Adrenal gland (tissue), 12 donors: ENCODE data around the gene GARS1. TPM values are rescaled to one million over a fixed set of nuclear protein-coding genes. Genes with fewer than 3 reads are reported as not detected.
A peak's percentile ranks its signal among the peaks of the same experiment; 100 is the strongest.

Experiments used
- DNase-seq, 7 donors: peaks; one replicate each; pipeline ENCODE4 v3.0.0-alpha.2; 2019 to 2020
- H3K27ac ChIP-seq, 5 donors: fragments of 200-600 bp; sonication (generic) in 4 of 5; 1 replicate in 3 of 5; 2 replicates in 2 of 5; pipeline versions ENCODE4 v1.5.1 to v1.8.0; 2016 to 2020; ENCODE audit warnings: mild to moderate bottlenecking in 1 of 5
- H3K27me3 ChIP-seq: fragments of 200-600 bp; 2 replicates; pipeline ENCODE4 v1.8.0; 2021
- H3K36me3 ChIP-seq, 2 donors: fragments of 200-600 bp; replicated peaks in 1 of 2; 1 replicate in 1 of 2; 2 replicates in 1 of 2; pipeline versions ENCODE4 v1.5.1 to v1.8.0; 2018 to 2022
- H3K4me1 ChIP-seq, 2 donors: fragments of 200-600 bp; replicated peaks in 1 of 2; 1 replicate in 1 of 2; 2 replicates in 1 of 2; pipeline versions ENCODE4 v1.5.1 to v1.8.0; 2018 to 2021
- H3K4me3 ChIP-seq, 4 donors: fragments of 200-600 bp; sonication (generic) in 3 of 4; one replicate each; pipeline ENCODE4 v1.5.1; 2016 to 2018
- H3K9me3 ChIP-seq, 3 donors: fragments of 200-600 bp; sonication (generic) in 1 of 3; replicated peaks in 1 of 3; 1 replicate in 2 of 3; 2 replicates in 1 of 3; pipeline versions ENCODE4 v1.5.1 to v1.8.0; 2016 to 2021
- POLR2A ChIP-seq, 2 donors: fragments of 450-650 bp; IDR thresholded peaks; one replicate each; pipeline ENCODE4 v1.6.1; 2017; ENCODE audit warnings: antibody characterized with exemption in 2 of 2, mild to moderate bottlenecking in 2 of 2, moderate library complexity in 1 of 2
- WGBS, 4 donors: extraction: QIAGEN DNeasy Blood & Tissue Kit in 2 of 4; methylation state at CpG; one replicate each; pipeline versions ENCODE4 v1.1.5 to v1.1.7; 2013 to 2017; 5-methylcytosine and 5-hydroxymethylcytosine counted together
- intact Hi-C, 2 donors: fragments of 100-400 bp; cut with DNase I; formaldehyde crosslinking; loops; one replicate each; pipeline versions ENCODE4 v1.14.1 to v1.15.0; 2022 to 2023
- polyA plus RNA-seq, 3 donors: library from polyadenylated mRNA; stranded (reverse); fragments of 200-250 nt in 2 of 3; fragments of 350-450 nt in 1 of 3; fragmentation: Illumina TruSeq in 1 of 3; extraction: RNeasy Lipid Tissue Mini Kit (QIAGEN cat#74804) in 1 of 3; gene quantifications; one replicate each; pipeline ENCODE4 v1.2.3, GENCODE V29; 2013 to 2014
- total RNA-seq, 9 donors: library from RNA; depleted of rRNA in 4 of 9; stranded (reverse); fragments of >200 nt in 4 of 9; fragments of 120-200 nt in 1 of 9; fragmentation: NEBNext Ultra II Directional in 1 of 9; extraction: Animal tissue kit (Norgen Biotek cat#: 25700) in 1 of 9; gene quantifications; one replicate each; pipeline versions ENCODE4 v1.1.0 to v1.2.4, GENCODE V29; 2013 to 2023
- TF ChIP-seq, protein P1 (sequence below), 6 experiments: fragments of 450-650 bp in 4 of 6; fragments of 200-600 bp in 2 of 6; sonication (generic) in 1 of 6; IDR thresholded peaks; 1 replicate in 5 of 6; 2 replicates in 1 of 6; pipeline versions ENCODE4 v1.5.1 to v1.8.0; 2016 to 2021; ENCODE audit warnings: antibody characterized with exemption in 6 of 6, mild to moderate bottlenecking in 2 of 6, moderate library complexity in 1 of 6
- donor health status: healthy with polysubstance abuse.
- donor health status: Bipolar disorder and iron deficiency.
- donor health status: DM: yes; HTN: yes; CAD: no.
- donor health status: DM: no; HTN: no; CAD: no.
- donor health status: DM: no; HTN: no; CAD: no.
- donor health status: DM: yes; HTN: yes; CAD: no.

GARS1 gene
- total and polyA plus RNA-seq, 12 donors = 36.3 to 188 (median 69.4) TPM

DNA sequence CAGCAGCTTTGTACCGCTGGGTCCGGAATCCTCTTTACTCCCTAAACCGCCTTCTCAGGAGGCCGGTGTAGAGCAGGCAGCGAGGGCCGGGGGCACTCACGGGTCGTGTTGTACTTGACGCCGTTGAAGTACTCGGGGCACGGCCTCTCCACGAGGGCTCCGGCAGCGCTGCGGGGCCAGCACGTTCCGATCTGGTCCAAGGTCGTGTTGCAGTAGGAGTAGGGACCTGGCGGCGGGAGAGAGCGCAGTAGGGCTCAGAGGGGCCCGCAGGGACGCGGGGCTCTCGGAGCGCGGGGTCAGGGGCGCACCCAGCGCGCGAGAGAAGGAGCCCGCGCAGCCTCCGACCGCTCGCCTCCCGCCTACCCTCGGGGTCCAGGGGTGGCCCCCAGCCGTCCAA is 87.1 kb downstream of the GARS1 start:
- H3K36me3 ChIP-seq = no peaks in the 10 kb centered on the region
- peak overlapping the region in 2 of 4 donors; percentile 16 to 53 for H3K4me3 ChIP-seq
- peaks cover 7 to 13% of the 10 kb centered on the region in 2 donors for H3K4me1 ChIP-seq
- intact Hi-C loops = no loop called here
- H3K27ac ChIP-seq = no peak overlapping the region
- TF ChIP-seq POLR2A (IDR thresholded peaks at IDR 0.05) = no peak
- TF ChIP-seq, protein P1, sequence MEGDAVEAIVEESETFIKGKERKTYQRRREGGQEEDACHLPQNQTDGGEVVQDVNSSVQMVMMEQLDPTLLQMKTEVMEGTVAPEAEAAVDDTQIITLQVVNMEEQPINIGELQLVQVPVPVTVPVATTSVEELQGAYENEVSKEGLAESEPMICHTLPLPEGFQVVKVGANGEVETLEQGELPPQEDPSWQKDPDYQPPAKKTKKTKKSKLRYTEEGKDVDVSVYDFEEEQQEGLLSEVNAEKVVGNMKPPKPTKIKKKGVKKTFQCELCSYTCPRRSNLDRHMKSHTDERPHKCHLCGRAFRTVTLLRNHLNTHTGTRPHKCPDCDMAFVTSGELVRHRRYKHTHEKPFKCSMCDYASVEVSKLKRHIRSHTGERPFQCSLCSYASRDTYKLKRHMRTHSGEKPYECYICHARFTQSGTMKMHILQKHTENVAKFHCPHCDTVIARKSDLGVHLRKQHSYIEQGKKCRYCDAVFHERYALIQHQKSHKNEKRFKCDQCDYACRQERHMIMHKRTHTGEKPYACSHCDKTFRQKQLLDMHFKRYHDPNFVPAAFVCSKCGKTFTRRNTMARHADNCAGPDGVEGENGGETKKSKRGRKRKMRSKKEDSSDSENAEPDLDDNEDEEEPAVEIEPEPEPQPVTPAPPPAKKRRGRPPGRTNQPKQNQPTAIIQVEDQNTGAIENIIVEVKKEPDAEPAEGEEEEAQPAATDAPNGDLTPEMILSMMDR (IDR thresholded peaks at IDR 0.05) = no peak
- WGBS, 4 donors = 0 to 5% (median 1%) methylated on average over 8 to 40 of the region's 40 CpGs; no CpG with 5 or more reads in 1 of the 4 donors
- H3K9me3 ChIP-seq = no peaks in the 10 kb centered on the region
- DNase-seq = no peak
- H3K27me3 ChIP-seq = peaks cover 17% of the 10 kb centered on the region

DNA sequence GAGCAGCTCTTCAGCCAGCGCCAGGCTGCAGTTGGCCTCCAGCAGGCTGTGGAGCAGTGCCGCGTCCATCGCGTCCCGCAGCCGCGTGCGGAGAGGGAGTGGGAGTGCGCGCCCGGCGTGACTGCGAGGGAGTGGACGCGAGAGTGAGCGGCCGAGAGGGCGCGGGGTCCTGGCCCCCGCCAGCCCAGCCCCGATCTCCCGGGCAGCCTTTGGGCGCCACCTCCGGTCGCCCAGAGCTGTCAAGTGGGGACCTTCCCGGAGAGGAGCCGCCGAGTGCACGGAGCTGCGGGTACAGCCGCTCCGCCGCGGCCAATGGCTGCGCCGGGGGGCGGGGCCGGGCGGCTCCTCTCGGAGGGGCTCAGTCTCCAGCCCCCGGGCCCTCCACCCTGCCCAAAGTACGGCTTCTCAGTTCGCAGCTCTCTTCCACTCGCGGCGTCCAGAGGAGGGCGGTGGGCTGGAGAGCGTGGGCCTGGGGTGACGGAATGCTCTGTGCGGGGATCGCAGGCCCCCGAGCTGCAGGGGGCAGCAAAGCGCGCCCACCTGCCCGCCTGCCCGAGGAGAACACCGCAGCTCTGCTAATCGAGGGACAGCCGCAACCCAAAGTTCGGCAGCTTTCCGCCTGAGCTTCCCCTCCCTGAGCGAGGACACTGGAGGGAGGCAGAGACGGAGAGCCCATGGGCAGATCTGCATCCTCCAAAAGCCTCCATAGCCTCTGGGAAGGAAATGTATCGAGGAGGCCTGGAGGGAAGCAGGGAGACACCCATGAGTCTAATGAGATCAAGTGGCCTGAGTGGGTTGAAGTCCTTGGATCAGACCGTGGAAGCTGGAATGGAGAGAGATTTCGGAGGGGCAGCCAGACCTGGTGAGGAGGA is 87.8 kb downstream of the GARS1 start, which contains the start of gene CRHR2:
Gene CRHR2, minus strand, starts transcription at position 245 of the 872 bp plus-strand sequence. Its CDS starts 176 bp downstream, at position 69.
- 6 to 47% (median 13%) methylated on average over 7 to 67 of the region's 67 CpGs for WGBS, 4 donors
- intact Hi-C loops = no loop called here
- TF ChIP-seq POLR2A (IDR thresholded peaks at IDR 0.05) = no peak
- TF ChIP-seq, protein P1 (IDR thresholded peaks at IDR 0.05) = peak in 3 of 6 experiments; percentile 4 to 9 (median 9)
- no peak within 1 kb of the TSS for H3K27ac ChIP-seq
- no peak for DNase-seq
- peak within 1 kb of the TSS in 2 of 4 donors; percentile 16 to 53 for H3K4me3 ChIP-seq
- peaks cover 17% of the 10 kb centered on the region for H3K27me3 ChIP-seq
- no peaks in the 10 kb centered on the region for H3K9me3 ChIP-seq
- no peaks in the 10 kb centered on the region for H3K36me3 ChIP-seq
- peaks cover 7 to 13% of the 10 kb centered on the region in 2 donors for H3K4me1 ChIP-seq

DNA sequence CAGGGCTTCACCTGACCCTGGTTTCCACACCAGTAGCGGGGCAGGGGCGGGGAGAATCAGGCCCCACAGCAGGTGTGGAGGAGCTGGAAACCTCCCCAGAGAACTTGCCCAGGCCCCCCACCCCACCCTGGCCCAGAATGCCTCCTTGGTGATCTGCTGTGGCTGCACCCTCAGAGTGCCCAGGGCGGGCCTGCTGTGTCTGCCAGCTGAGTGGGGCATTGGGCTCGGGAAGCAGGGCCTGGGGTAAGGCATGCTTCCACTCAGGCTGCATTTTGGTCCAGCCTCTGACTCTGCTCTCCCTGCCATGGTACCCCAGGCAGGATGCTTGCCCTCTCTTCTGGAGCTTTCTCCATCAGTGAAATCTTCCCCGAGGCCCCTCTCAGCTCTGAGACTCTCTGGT is 88.6 kb downstream of the GARS1 start:
- no peak for DNase-seq
- intact Hi-C loops = no loop called here
- H3K27me3 ChIP-seq = peaks cover 17% of the 10 kb centered on the region
- H3K36me3 ChIP-seq = no peaks in the 10 kb centered on the region
- no peak overlapping the region for H3K27ac ChIP-seq
- H3K4me1 ChIP-seq = peaks cover 7 to 13% of the 10 kb centered on the region in 2 donors
- H3K4me3 ChIP-seq = no peak overlapping the region
- no peak for TF ChIP-seq POLR2A (IDR thresholded peaks at IDR 0.05)
- TF ChIP-seq, protein P1 (IDR thresholded peaks at IDR 0.05) = no peak
- 74 to 92% (median 81%) methylated on average over 3 to 5 of the region's 5 CpGs for WGBS, 4 donors
- H3K9me3 ChIP-seq = no peaks in the 10 kb centered on the region

Other genes starting within 250 kb of the GARS1 start
- 10 to 100 TPM in 1 of 9 donors, 1 to 10 TPM in 8; 3.6 to 11.2 (median 6.9) TPM for gene NOD1, start 116.1 kb upstream of the GARS1 start, total RNA-seq
- 10 to 100 TPM in 2 of 3 donors, 1 to 10 TPM in 1; 5.0 to 18.0 (median 10.9) TPM for gene NOD1, start 116.1 kb upstream of the GARS1 start, polyA plus RNA-seq
- gene GGCT, start 90.0 kb upstream of the GARS1 start, total RNA-seq = 10 to 100 TPM; 18.6 to 62.6 (median 34.8) TPM
- gene GGCT, start 90.0 kb upstream of the GARS1 start, polyA plus RNA-seq = 10 to 100 TPM; 58.3 to 67.8 (median 58.5) TPM
- under 1 TPM in 1 of 9 donors, not detected in 8; under 0.01 TPM for gene CRHR2, start 87.6 kb downstream of the GARS1 start, total RNA-seq
- gene CRHR2, start 87.6 kb downstream of the GARS1 start, polyA plus RNA-seq = under 1 TPM in 1 of 3 donors, not detected in 2; 0.03 TPM
- 100 to 1,000 TPM in 8 of 9 donors, 10 to 100 TPM in 1; 12.2 to 392 (median 164) TPM for gene INMT, start 157.3 kb downstream of the GARS1 start, total RNA-seq
- 100 to 1,000 TPM in 1 of 3 donors, 10 to 100 TPM in 2; 37.2 to 174 (median 68.6) TPM for gene INMT, start 157.3 kb downstream of the GARS1 start, polyA plus RNA-seq
- 10 to 100 TPM in 3 of 9 donors, 1 to 10 TPM in 6; 4.8 to 19.9 (median 7.7) TPM for gene MINDY4, start 176.5 kb downstream of the GARS1 start, total RNA-seq
- 1 to 10 TPM; 5.7 to 7.3 (median 6.8) TPM for gene MINDY4, start 176.5 kb downstream of the GARS1 start, polyA plus RNA-seq